ENCODE results near the gene PDCD1.
"Not testable (repeated sequence)": the region's sequence is repeated elsewhere in the genome, so short reads cannot be mapped to it uniquely, and the experiment has no call there.

Gene PDCD1

GRCh38 chr2:241876528-241877196 is 18.0 kb upstream of the PDCD1 start:
- DNase-seq, result no peak

DNA sequence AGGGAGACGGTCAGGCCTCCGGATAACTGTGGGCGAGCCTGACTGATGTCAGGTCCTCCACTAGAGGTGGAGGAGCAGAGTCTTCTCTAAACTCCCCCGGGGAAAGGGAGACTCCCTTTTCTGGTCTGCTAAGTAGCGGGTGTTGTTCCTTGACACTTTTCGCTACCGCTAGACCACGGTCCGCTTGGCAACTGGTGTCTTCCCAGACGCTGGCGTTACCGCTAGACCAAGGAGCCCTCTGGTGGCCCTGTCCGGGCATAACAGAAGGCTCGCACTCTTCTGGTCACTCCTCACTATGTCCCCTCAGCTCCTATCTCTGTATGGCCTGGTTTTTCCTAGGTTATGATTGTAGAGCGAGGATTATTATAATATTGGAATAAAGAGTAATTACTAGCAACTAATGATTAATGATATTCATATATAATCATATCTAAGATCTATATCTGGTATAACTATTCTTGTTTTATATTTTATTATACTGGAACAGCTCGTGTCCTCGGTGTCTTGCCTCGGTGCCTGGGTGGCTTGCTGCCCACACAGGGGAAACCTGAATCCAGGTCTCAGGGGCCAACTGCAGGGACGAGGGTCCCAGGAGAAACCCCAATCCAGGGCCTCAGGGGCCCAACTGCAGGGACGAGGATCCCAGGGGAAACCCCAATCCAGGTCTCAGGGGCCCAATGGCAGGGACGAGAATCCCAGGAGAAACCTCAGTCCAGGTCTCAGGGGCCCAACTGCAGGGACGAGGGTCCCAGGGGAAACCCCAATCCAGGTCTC is 17.2 kb upstream of the PDCD1 start:
- not testable (repeated sequence) for DNase-seq

GRCh38 chr2:241874277-241874925 is 15.7 kb upstream of the PDCD1 start:
- no peak for DNase-seq

DNA sequence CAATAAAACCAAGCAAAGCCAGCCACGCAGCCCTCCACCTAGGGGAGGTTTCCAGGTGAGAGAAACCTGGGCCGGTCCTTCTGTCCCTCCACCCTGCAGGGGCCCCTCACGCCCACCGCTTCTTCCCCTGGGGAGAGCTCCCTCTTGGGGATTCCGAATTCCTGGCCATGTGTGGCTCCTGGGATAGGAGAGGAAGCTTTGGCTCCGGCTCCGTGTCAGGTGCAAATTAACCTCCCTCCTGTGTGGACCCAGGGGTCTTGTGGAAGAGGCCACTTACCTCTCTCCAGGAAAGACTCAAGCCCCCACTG is 15.1 kb upstream of the PDCD1 start:
- DNase-seq, result no peak

GRCh38 chr2:241873081-241873802 is 14.5 kb upstream of the PDCD1 start:
- no peak for DNase-seq

GRCh38 chr2:241872313-241872642 is 13.6 kb upstream of the PDCD1 start:
- DNase-seq, result no peak

DNA sequence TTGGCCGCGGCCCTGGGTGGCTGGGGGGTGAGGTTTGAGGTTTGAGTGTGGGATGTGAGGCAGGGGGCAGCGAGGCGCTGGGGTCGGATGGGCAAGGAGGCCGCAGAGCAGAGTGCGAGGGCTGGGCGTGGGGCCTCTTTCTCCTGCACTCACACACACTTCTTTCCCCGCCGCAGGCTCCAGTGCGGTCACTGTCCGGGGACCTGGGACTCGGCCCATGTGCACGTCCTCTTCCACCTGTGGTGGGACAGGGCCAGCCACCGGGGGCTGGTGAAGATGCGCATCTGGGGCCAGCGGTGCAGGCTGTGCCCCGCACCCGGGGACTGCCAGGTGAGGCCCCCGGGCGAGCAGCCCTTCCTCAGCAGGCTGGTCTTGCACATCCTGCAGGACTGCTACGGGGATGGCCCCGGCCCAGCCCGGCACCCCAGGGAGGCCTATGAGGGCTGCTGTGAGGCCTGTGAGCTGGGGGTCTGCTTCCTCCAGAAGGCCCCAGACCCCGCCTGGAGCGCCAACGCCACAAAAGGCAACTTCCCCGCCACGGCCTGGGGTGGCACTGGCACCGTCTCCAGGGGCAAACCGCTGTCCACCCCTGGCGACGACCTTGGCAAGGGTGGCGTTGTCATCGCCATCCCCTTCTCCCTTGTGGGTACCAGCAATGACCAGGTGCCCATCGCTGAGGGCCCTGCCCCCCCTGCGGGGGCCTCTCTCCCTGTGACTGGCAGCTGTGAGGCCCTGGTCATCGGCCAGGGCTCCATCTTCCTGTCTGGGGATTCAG is 13.0 kb upstream of the PDCD1 start:
- DNase-seq, result no peak

GRCh38 chr2:241870611-241871537 is 12.2 kb upstream of the PDCD1 start:
- DNase-seq, result peak; percentile 62

- no peak for DNase-seq
Measured at GRCh38 chr2:241870081-241870541, 11.4 kb upstream of the PDCD1 start.

DNA sequence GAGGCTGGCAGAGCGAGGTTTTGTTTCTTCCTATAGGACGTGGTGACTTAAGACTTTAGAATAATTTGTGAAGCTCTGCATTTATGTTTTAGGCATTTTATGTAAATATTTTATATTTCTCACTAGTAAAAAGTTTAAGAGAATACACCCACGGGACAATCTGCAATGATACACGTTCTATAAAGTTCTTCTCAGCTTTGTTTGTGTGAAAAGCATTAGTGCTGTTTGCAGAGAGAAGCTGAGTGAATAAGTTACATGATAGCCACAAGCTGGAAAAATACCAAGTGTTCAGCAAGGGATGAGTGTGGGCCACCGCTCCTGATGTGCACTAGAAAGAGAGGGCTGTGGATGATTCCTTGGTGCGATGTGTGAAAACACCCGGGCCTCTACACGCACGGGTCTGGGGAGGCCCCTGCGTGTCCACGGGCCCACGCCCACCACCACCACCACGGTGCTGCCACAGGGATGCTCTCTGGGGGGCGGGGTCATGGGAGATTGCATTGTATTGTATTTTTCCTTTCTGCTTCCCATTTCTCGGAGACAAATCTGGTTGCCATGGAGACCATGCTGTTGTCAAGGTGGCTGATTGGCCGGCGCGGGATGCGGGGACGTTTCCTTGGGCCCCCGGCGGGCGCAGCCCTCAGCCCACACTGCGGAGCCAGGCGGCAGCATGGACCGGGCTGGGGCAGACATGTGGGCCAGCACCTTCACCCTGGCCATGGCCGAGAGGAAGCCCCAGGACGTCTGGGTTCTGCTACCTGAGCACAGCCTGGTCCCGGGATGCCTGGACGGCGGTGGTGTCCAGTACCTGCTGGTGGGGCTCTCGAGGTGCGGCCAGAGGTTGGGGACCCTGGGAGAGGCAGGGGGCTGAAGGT is 10.6 kb upstream of the PDCD1 start, which contains the start of gene RTP5:
RTP5 (plus strand) TSS at position 643 of the 875 bp plus-strand sequence; CDS start at position 671, 28 bp downstream.
- no peak for DNase-seq

DNA sequence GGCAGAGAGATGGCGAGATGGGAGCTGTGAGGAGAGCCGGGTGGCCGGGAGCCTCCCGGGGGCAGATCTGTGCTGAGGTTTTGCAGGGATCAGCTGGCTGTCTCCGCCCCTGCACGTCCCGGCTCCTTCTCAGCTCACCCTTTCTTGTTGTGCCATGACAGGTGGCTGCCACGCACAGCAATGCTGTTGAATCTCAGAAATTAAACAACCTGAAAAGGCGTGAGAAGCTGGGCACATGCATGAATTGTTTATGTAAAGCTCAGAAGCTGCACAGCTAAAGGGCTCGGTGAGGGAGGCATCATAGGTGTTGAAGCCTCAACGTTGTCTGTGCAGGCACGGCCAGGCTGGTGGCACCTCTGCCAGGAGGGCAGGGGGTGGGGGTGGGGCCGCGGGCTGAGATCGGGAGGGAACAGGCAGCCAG is 10.0 kb upstream of the PDCD1 start:
- peak; percentile 46 for DNase-seq

DNA sequence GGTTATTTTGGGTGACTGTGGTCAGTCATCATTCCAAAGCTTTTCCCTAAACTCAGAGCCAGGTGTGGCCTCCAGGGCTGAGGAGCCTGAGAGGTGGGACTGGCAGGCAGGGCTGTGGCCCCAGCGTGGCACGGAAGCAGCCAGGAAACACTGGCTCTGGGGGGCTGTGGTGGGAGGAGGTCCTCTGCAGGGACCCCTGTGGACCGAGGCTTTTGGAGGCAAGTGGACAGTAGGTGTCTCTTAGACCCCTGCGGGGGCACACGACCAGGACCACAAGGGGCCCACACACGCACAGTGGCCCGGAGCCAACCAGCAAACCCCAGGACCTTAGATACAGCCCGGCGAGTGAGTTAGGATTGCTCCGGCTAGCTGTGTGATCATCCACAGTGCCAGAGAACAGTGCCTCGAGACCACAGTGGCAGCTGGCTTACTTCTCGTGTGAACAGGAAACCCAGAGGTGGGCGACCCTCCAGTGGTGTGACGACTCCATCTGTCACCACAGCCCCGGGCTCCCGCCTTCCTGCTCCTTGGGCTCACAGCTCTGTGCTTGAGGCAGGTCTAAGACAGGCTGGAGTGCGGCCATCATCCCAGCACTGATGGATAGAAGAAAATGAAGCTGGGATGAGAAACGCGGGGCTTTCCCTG is 9.2 kb upstream of the PDCD1 start:
- DNase-seq, result peak; percentile 67

GRCh38 chr2:241866790-241867645 is 8.3 kb upstream of the PDCD1 start:
- no peak for DNase-seq

DNA sequence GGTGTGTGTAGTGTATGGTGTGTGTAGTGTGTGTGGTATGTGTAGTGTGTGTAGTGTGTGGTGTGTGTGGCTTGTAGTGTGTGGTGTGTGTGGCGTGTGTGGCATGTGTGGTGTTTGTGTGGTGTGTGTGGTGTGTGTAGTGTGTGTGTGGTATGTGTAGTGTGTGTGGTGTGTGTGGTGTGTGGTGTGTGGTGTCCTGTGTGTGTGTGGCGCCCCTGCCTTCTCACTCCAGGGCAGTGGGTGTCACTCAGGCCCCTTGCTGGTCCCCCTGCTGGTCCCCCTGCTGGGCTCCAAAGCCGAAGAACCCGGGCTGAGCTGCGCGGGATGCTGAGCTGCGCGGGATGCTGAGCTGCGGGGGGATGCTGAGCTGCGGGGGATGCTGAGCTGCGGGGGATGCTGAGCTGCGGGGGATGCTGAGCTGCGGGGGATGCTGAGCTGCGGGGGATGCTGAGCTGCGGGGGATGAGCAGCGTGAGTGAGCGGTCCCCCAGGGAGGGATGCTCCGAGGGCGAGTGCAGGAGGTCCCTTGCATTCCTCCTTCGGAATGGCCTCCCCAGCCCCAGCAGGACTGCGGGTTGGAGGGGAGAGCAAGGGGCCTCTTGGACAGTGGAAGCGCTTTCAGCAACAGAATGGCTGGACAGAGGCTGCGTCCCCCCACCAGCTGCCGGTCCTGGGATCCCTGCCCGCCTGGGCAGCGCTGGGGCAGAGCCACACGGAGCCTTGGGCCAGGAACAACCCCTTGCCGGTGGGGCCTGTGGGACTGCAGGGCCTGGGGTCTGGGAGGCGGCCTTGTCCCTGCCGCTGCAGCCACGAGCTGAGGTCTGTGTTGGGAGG is 7.5 kb upstream of the PDCD1 start:
- DNase-seq, result peak; percentile 35

DNA sequence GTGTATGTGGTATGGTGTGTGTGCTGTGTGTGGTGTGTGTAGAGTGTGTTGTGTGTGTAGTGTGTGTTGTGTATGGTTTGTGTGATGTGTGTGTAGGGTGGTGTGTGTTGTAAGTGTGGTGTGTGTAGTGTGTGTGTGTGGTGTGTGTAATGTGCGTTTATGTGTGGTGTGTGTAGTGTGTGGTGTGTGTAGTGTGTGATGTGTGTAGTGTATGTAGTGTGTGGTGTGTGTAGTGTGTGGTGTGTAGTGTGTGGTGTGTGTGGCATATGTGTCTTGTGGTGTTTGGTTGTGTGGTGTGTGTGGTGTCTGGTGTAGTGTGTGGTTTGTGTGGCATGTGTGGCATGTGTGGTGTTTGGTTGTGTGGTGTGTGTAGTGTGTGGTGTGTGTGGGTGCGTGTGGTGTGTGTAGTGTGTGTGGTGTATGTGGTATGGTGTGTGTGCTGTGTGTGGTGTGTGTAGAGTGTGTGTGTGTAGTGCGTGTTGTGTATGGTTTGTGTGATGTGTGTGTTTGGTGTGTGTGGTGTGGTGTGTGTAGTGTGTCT is 6.8 kb upstream of the PDCD1 start:
- peak; percentile 40 for DNase-seq

GRCh38 chr2:241864850-241865213 is 6.1 kb upstream of the PDCD1 start:
- no peak for DNase-seq

DNA sequence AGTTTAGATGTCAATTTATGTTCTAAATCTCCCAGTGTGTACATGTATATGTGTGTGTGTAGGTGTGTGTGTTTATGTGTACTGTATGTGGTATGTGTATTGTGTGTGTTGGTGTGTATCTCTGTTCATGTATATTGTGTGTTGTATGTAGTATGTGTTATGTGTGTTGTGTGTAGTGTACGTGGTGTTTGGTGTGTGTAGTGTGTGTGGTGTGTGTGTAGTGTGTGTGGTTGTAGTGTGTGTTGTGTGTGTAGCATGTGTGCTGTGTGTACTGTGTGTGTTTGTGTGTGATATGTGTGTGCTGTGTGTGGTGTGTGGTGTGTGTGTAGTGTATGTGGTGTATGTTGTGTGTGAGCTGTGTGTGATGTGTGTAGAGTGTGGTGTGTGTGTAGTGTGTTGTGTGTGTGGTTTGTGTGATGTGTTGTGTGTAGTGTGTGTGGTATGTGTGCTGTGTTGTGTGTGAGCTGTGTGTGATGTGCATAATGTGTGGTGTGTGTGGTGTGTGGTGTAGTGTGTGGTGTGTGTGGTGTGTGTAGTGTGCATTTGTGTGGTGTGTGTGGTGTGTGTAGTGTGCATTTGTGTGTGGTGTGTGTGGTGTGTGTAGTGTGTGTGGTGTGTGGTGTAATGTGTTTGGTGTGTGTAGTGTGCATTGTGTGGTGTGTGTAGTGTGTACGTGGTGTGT is 5.6 kb upstream of the PDCD1 start:
- DNase-seq, result no peak

Measured in CD4-positive, alpha-beta T cell treated with Interleukin-21 for 1 hour (primary cell).